ENCODE measurements around the gene GARNL3. TPM values are rescaled to one million over a fixed set of nuclear protein-coding genes. Genes with fewer than 3 reads are reported as not detected.

GARNL3 gene
- total RNA-seq, 2 experiments from 2014 or later, result 16.1 to 17.2 TPM

DNA sequence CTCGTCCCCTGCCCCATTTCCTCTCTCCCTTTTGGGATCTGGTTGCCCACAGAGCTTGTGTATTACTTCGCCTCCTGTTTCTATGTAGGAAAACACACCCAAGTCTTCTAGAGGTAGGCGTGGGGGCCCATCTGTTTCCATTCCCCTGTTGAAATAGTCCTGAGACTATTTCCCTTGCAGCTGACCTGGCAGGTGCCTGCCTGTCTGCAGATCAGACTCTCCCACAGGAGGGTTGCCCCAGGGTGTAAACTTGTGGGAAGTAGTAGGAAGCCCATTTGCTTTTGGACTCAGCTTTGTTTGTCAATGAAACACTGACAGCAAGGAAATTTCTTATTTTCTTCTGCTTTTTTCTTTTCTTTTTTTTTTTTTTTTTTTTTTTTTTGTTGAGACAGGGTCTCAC, 16.3 kb upstream of the GARNL3 start:
- H3K4me2 ChIP-seq (ENCODE audit: low read length), result no peak overlapping the region
- H3K79me2 ChIP-seq (ENCODE audit: insufficient read depth, low read depth, low read length), result no peaks in the 10 kb centered on the region
- no peaks in the 10 kb centered on the region for H3K9me2 ChIP-seq (ENCODE audit: insufficient read depth, low read length)
- no TSS peak for BruUV-seq (replicated peaks)
- POLR2A ChIA-PET, result interaction anchor here (0.6 to 0.9 kb wide), 3 partner anchors 13 to 114 kb away, joined by 3 read pairs; no protein-coding TSS in a partner anchor
- H3K9me3 ChIP-seq (ENCODE audit: low read length), result no peaks in the 10 kb centered on the region
- no peak for DNase-seq (ENCODE audit: low spot score)
- H3K36me3 ChIP-seq (ENCODE audit: insufficient read depth, low read length), result no peaks in the 10 kb centered on the region
- intact Hi-C loops (cut with micrococcal nuclease; ENCODE audit: unreplicated experiment), result no loop called here
- H3K4me1 ChIP-seq (ENCODE audit: insufficient read depth, low read length, poor library complexity, severe bottlenecking), result peaks cover 11% of the 10 kb centered on the region
- no peak overlapping the region for H2AFZ ChIP-seq (ENCODE audit: low read length)
- no peak for TF ChIP-seq EZH2phosphoT487 (IDR thresholded peaks at IDR 0.05; ENCODE audit: borderline replicate concordance, low read depth, low read length)
- TF ChIP-seq, protein P1, sequence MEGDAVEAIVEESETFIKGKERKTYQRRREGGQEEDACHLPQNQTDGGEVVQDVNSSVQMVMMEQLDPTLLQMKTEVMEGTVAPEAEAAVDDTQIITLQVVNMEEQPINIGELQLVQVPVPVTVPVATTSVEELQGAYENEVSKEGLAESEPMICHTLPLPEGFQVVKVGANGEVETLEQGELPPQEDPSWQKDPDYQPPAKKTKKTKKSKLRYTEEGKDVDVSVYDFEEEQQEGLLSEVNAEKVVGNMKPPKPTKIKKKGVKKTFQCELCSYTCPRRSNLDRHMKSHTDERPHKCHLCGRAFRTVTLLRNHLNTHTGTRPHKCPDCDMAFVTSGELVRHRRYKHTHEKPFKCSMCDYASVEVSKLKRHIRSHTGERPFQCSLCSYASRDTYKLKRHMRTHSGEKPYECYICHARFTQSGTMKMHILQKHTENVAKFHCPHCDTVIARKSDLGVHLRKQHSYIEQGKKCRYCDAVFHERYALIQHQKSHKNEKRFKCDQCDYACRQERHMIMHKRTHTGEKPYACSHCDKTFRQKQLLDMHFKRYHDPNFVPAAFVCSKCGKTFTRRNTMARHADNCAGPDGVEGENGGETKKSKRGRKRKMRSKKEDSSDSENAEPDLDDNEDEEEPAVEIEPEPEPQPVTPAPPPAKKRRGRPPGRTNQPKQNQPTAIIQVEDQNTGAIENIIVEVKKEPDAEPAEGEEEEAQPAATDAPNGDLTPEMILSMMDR (conservative IDR thresholded peaks at IDR 0.05; ENCODE audit: low read length), result no peak
- CTCF ChIA-PET (ENCODE audit: unreplicated experiment), result no interaction called here
- H3K4me3 ChIP-seq (ENCODE audit: low read depth, low read length, poor library complexity, severe bottlenecking), result no peak overlapping the region
- H3K27ac ChIP-seq (ENCODE audit: low read depth, low read length, poor library complexity, severe bottlenecking), result no peak overlapping the region
- H4K20me1 ChIP-seq (ENCODE audit: insufficient read depth, low read length), result no peaks in the 10 kb centered on the region

DNA sequence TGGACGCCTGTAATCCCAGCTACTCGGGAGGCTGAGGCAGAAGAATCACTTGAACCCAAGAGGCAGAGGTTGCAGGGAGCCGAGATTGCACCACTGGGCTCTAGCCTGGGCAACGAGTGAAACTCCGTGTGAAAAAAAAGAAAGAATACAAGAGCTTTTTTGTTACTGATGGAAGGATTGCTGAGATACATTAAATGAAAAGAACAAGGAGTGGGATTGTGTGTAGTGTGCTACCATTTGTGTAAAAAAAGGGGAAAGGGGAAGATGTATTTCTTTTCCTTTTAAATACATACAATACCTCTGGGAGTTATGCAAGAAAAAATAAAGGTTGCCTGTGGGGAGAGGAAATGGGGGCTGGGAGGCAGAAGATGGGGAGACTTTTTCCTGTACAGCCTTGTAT, 14.7 kb upstream of the GARNL3 start:
- TF ChIP-seq, protein P1 (conservative IDR thresholded peaks at IDR 0.05; ENCODE audit: low read length), result no peak
- no peak for TF ChIP-seq EZH2phosphoT487 (IDR thresholded peaks at IDR 0.05; ENCODE audit: borderline replicate concordance, low read depth, low read length)
- Histone ChIP-seq H3K4me3 (ENCODE audit: low read depth, low read length, poor library complexity, severe bottlenecking) (no peak overlapping the region), H3K36me3 (ENCODE audit: insufficient read depth, low read length) (no peaks in the 10 kb centered on the region), H3K9me2 (ENCODE audit: insufficient read depth, low read length) (no peaks in the 10 kb centered on the region), H4K20me1 (ENCODE audit: insufficient read depth, low read length) (no peaks in the 10 kb centered on the region), H3K79me2 (ENCODE audit: insufficient read depth, low read depth, low read length) (no peaks in the 10 kb centered on the region), H3K4me2 (ENCODE audit: low read length) (no peak overlapping the region), H3K9me3 (ENCODE audit: low read length) (no peaks in the 10 kb centered on the region), H2AFZ (ENCODE audit: low read length) (no peak overlapping the region), H3K27ac (ENCODE audit: low read depth, low read length, poor library complexity, severe bottlenecking) (no peak overlapping the region), H3K4me1 (ENCODE audit: insufficient read depth, low read length, poor library complexity, severe bottlenecking) (peaks cover 5% of the 10 kb centered on the region)
- DNase-seq (ENCODE audit: low spot score), result no peak
- ChIA-PET CTCF (ENCODE audit: unreplicated experiment) (no interaction called here), POLR2A (no interaction called here)
- intact Hi-C loops (cut with micrococcal nuclease; ENCODE audit: unreplicated experiment), result no loop called here
- no TSS peak for BruUV-seq (replicated peaks)

DNA sequence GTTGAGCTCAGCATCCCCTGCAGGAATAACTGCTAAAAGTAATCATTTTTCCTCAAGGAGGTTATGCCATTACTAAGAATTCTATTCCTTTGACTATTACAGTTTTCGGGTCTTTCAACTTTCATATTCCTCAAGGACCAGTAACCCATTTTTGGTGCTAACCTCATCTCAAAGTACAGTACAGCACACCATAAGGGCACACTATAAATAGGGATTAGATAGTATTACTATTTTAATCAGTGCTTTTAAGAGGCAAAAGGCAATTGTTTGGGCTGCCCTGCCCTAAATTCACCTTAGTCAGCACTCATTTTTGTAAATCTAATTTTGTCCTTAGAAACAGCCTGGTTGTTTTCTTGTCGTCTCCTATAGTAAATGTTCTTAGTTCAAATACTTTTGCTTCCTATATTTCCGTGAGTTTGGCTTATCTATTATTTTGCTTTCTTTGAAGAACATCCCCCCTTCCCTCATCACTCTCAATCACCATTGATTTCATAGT, 13.6 kb upstream of the GARNL3 start:
- no peaks in the 10 kb centered on the region for H4K20me1 ChIP-seq (ENCODE audit: insufficient read depth, low read length)
- H2AFZ ChIP-seq (ENCODE audit: low read length), result no peak overlapping the region
- H3K27ac ChIP-seq (ENCODE audit: low read depth, low read length, poor library complexity, severe bottlenecking), result no peak overlapping the region
- no peak for TF ChIP-seq EZH2phosphoT487 (IDR thresholded peaks at IDR 0.05; ENCODE audit: borderline replicate concordance, low read depth, low read length)
- TF ChIP-seq, protein P1 (conservative IDR thresholded peaks at IDR 0.05; ENCODE audit: low read length), result no peak
- no peaks in the 10 kb centered on the region for H3K9me2 ChIP-seq (ENCODE audit: insufficient read depth, low read length)
- ChIA-PET POLR2A (no interaction called here), CTCF (ENCODE audit: unreplicated experiment) (interaction anchor here (0.6 kb wide), 1 partner anchor 156 kb away, joined by 3 read pairs; no protein-coding TSS in a partner anchor)
- no TSS peak for BruUV-seq (replicated peaks)
- no peak overlapping the region for H3K4me3 ChIP-seq (ENCODE audit: low read depth, low read length, poor library complexity, severe bottlenecking)
- no peaks in the 10 kb centered on the region for H3K9me3 ChIP-seq (ENCODE audit: low read length)
- intact Hi-C loops (cut with micrococcal nuclease; ENCODE audit: unreplicated experiment), result no loop called here
- no peaks in the 10 kb centered on the region for H3K36me3 ChIP-seq (ENCODE audit: insufficient read depth, low read length)
- H3K4me2 ChIP-seq (ENCODE audit: low read length), result no peak overlapping the region
- H3K79me2 ChIP-seq (ENCODE audit: insufficient read depth, low read depth, low read length), result no peaks in the 10 kb centered on the region
- DNase-seq (ENCODE audit: low spot score), result no peak
- no peaks in the 10 kb centered on the region for H3K4me1 ChIP-seq (ENCODE audit: insufficient read depth, low read length, poor library complexity, severe bottlenecking)

Data from OCI-LY7 (cell line).